ENCODE measurements around the gene ISLR2. TPM values are rescaled to one million over a fixed set of nuclear protein-coding genes. Genes with fewer than 3 reads are reported as not detected.
"Not testable (repeated sequence)": the region's sequence is repeated elsewhere in the genome, so short reads cannot be mapped to it uniquely, and the experiment has no call there.

Gene ISLR2
- total RNA-seq, 2 donors from 2014 or later: not detected

DNA sequence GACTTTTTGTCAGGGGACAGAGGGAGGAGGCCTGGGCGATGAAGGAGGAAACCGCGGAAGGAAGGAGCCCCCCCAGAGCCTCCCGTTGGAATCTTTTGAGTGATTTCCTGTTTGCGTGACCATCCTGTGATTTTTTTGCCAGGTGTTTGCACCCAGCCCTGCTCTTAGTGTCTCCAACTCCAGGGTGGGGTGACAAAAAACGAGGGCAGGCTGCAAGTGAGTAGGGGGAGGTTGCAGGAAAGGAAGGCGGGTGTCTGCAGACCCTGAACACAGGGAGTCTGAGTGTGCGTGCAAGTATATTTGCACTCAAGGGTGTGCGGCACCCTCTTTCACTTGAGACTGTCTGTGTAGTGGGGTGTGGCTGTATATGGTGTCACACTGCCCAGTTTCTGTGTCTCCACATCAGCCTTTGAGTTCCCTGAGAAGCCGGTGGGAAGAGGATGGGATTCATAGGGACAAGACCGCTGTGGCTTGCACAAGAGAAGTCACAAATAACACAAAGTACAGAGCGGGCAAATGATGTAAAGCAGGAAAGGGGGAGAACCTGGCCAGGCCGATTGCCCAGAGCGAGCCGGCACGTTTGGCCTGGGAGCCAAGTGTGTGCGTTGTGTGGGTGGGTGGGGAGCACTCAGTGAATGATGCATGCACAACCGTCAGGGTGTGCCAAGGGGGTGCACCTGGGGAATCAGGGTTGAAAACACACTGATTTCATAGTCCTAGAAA lies 6.6 kb downstream of the ISLR2 start:
- ATAC-seq (no peak), DNase-seq (ENCODE audit: low spot score in 2 of 2) (no peak)
- Mint-ChIP-seq H3K27ac (no peak overlapping the region), H3K36me3 (no peaks in the 10 kb centered on the region), H3K9me3 (no peaks in the 10 kb centered on the region)

DNA sequence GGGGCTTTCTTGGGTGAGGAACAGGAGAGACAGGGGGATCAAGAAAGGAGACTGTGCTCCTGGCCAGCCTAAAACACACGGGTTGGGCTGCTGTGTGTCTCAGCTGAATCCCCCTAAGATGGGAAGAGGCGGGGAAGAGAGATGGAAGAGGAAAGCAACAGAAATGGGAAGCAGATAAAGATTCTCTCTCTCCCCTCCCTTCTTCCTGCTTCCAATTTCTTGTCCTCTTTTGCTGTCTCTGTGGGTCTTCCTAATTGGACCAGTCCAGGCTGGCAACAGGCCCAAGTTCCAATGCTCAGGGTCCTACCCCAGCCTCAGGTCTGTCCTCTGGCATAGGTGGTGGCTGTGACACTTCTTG lies 7.1 kb downstream of the ISLR2 start:
- ATAC-seq (no peak), DNase-seq (ENCODE audit: low spot score in 2 of 2) (no peak)
- Mint-ChIP-seq H3K27ac (no peak overlapping the region), H3K9me3 (no peaks in the 10 kb centered on the region), H3K36me3 (no peaks in the 10 kb centered on the region)

DNA sequence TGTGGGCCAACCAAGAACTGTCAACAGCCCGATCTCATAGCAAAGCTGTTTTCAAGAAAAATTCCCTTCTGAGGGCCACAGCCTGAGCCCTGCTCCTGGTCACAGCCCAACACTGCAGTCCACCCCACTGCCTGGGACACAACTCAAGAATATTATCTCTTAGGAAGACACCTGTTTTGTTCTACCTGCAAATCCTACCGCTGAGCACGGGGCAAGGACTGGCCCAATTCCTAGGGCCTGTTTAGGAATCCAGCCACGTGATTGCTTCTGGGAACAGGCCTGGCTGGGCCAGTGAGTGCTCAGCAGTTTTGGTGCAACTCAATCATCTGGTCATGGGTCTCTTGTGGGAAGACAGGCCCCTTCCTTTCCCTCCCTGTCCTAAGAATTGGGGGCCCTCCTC lies 8.3 kb downstream of the ISLR2 start:
- no peak overlapping the region for H3K27ac Mint-ChIP-seq
- no peaks in the 10 kb centered on the region for H3K36me3 Mint-ChIP-seq
- DNase-seq (ENCODE audit: low spot score in 2 of 2) (no peak), ATAC-seq (no peak)
- H3K9me3 Mint-ChIP-seq: no peaks in the 10 kb centered on the region

GRCh38 chr15:74141591-74141990 lies 11.2 kb downstream of the ISLR2 start:
- ATAC-seq (no peak), DNase-seq (ENCODE audit: low spot score in 2 of 2) (no peak)
- Mint-ChIP-seq H3K9me3 (no peaks in the 10 kb centered on the region), H3K27ac (no peak overlapping the region), H3K36me3 (no peaks in the 10 kb centered on the region)

- ATAC-seq (peak in 1 of 2 donors; percentile 26), DNase-seq (ENCODE audit: low spot score in 2 of 2) (no peak)
- Mint-ChIP-seq H3K27ac (no peak overlapping the region), H3K36me3 (no peaks in the 10 kb centered on the region), H3K9me3 (no peaks in the 10 kb centered on the region)
Measured at GRCh38 chr15:74144153-74144775, 13.9 kb downstream of the ISLR2 start.

GRCh38 chr15:74146277-74146800 lies 16.0 kb downstream of the ISLR2 start:
- Mint-ChIP-seq H3K27ac (no peak overlapping the region), H3K9me3 (no peaks in the 10 kb centered on the region), H3K36me3 (no peaks in the 10 kb centered on the region)
- no peak for ATAC-seq
- DNase-seq (ENCODE audit: low spot score in 2 of 2): no peak

DNA sequence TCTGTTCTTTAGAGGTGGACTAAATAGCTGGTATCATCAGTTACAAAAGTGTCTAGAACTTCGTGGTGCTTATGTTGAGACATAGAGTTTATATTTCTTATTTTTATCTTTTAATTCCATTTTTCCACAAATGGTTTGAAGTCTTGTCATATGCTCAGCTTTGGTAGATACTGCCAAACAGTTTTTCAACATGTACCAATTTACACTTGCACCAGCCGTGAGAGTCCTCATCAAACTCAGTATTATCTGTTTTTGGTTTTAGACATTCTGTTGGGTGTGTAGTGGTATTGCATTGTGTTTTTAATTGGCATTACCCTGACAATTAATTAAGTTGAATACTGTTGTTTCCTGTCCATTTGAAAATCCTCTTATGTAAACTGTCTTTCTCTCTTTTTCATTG lies 16.7 kb downstream of the ISLR2 start:
- Mint-ChIP-seq H3K9me3 (no peaks in the 10 kb centered on the region), H3K36me3 (no peaks in the 10 kb centered on the region), H3K27ac (no peak overlapping the region)
- DNase-seq (ENCODE audit: low spot score in 2 of 2) (no peak), ATAC-seq (no peak)

- no peaks in the 10 kb centered on the region for H3K9me3 Mint-ChIP-seq
- no peak overlapping the region for H3K27ac Mint-ChIP-seq
- no peaks in the 10 kb centered on the region for H3K36me3 Mint-ChIP-seq
Measured at GRCh38 chr15:74155766-74156417, 25.5 kb downstream of the ISLR2 start.

GRCh38 chr15:74156678-74157411 lies 26.5 kb downstream of the ISLR2 start:
- Mint-ChIP-seq H3K36me3 (no peaks in the 10 kb centered on the region), H3K9me3 (no peaks in the 10 kb centered on the region), H3K27ac (no peak overlapping the region)
- DNase-seq (ENCODE audit: low spot score in 2 of 2): no peak
- ATAC-seq: no peak

More at GRCh38 chr15:74155766-74156417, 25.5 kb downstream of the ISLR2 start:
- no peak for DNase-seq (ENCODE audit: low spot score in 2 of 2)
- no peak for ATAC-seq

- Mint-ChIP-seq H3K27ac (no peak overlapping the region), H3K36me3 (no peaks in the 10 kb centered on the region), H3K9me3 (no peaks in the 10 kb centered on the region)
- ATAC-seq (no peak), DNase-seq (ENCODE audit: low spot score in 2 of 2) (no peak)
Measured at GRCh38 chr15:74157868-74158827, 27.8 kb downstream of the ISLR2 start.

DNA sequence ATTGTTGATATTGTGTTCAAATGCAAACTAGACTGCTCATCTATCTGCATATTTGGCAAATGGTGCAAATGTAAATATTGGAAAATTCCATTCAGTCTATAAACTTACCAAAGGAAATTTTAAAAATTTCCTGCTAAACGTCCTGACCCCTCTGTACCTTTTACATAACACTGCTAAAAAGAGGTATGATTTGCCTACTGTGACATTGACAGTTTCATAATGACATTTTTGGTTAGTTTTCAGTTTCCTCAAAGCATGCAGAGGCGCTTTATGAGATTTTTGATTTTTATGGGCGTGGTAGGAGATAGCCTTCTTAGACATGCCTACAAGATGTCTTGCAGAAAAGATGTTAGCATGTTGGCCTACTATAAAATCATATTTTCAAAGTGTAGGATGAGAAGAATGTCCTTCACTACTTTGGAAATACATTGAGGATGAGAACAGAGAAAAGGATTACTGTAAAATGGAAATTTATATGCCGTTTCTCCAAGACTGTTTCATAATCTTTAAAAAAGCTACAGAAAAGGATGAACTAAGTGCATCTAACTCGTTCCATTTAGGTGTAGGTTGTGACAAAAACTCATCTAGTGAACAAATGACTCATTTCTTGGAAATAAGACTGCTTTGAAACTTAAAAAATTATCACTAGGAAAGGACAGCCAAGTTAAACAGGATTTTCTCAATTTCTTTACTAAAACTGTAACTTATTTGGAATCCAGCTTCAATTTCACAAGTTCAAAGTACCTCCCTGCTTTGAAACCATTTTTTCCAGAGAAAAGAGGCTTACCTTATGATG lies 28.7 kb downstream of the ISLR2 start:
- Mint-ChIP-seq H3K9me3 (no peaks in the 10 kb centered on the region), H3K27ac (no peak overlapping the region), H3K36me3 (no peaks in the 10 kb centered on the region)
- no peak for DNase-seq (ENCODE audit: low spot score in 2 of 2)
- ATAC-seq: peak in 1 of 2 donors; percentile 84

DNA sequence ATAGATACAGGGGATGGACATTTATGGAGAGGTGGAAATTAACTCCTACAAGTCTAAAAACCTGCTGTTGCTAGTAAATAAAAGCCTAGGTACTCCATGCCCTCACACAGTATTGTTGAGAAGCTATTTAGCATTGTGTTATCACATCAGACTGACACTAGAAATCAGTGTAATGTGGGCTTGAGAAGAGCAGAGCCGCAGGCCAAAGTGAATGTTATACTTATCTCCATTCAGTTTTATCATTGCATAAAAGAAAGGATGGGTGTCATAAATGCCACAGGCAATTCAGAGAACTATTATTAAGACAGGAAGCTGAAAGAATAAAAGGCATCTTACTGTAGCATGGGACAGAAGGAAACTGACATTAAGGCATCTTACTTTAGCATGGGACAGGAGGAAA lies 29.4 kb downstream of the ISLR2 start:
- peak in 1 of 2 donors; percentile 23 for ATAC-seq
- H3K27ac Mint-ChIP-seq: no peak overlapping the region
- no peaks in the 10 kb centered on the region for H3K9me3 Mint-ChIP-seq

DNA sequence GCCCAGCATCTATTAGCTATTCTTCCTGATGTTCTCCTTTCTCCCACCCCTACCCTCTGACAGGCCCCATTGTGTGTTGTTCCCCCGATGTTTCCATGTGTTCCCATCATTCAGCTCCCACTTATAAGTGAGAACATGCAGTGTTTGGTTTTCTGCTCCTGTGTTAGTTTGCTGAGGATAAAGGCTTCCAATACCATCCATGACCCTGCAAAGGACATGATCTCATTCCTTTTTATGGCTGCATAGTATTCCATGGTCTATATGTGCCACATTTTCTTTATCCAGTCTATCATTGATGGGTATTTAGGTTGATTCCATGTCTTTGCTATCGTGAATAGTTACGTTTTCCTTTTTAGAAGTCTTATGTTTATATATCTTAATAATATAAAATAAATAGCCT lies 30.0 kb downstream of the ISLR2 start:
- not testable (repeated sequence) for ATAC-seq, H3K27ac Mint-ChIP-seq

More for the DNA sequence above, 29.4 kb downstream of the ISLR2 start:
- no peak for DNase-seq (ENCODE audit: low spot score in 2 of 2)
- no peaks in the 10 kb centered on the region for H3K36me3 Mint-ChIP-seq

GRCh38 chr15:74162195-74162536 lies 31.8 kb downstream of the ISLR2 start:
- not testable (repeated sequence) for H3K27ac Mint-ChIP-seq; ATAC-seq; H3K36me3 Mint-ChIP-seq; H3K9me3 Mint-ChIP-seq; DNase-seq (ENCODE audit: low spot score in 2 of 2)

More for the DNA sequence above, 30.0 kb downstream of the ISLR2 start:
- H3K9me3 Mint-ChIP-seq; DNase-seq (ENCODE audit: low spot score in 2 of 2); H3K36me3 Mint-ChIP-seq: not testable (repeated sequence)

- DNase-seq (ENCODE audit: low spot score in 2 of 2): no peak
- H3K36me3 Mint-ChIP-seq: no peaks in the 10 kb centered on the region
- H3K9me3 Mint-ChIP-seq: no peaks in the 10 kb centered on the region
- ATAC-seq: no peak
- no peak overlapping the region for H3K27ac Mint-ChIP-seq
Measured at GRCh38 chr15:74165461-74165860, 35.1 kb downstream of the ISLR2 start.

Measured in activated naive CD4-positive, alpha-beta T cell treated with anti-CD3 and anti-CD28 coated beads, Interleukin-2, amount 50 U/mL, for 72 hours (primary cell).